GM23248 (cell line): ENCODE results near the gene PROK1.
"Not testable (repeated sequence)": the region's sequence is repeated elsewhere in the genome, so short reads cannot be mapped to it uniquely, and the experiment has no call there.

Source experiments
- EZH2 ChIP-seq: fragments of 200-600 bp; sonication (generic); IDR thresholded peaks from 2 replicates; pipeline ENCODE4 v1.6.1; 2018; ENCODE audit warnings: antibody characterized with exemption, mild to moderate bottlenecking; ENCODE audit not compliant: insufficient read depth, poor library complexity, severe bottlenecking
- EZH2phosphoT487 ChIP-seq: fragments of 200-600 bp; sonication (generic); IDR thresholded peaks from 2 replicates; pipeline ENCODE4 v1.6.1; 2018; ENCODE audit warnings: antibody characterized with exemption, moderate library complexity, mild to moderate bottlenecking, low read depth; ENCODE audit not compliant: insufficient read depth

DNA sequence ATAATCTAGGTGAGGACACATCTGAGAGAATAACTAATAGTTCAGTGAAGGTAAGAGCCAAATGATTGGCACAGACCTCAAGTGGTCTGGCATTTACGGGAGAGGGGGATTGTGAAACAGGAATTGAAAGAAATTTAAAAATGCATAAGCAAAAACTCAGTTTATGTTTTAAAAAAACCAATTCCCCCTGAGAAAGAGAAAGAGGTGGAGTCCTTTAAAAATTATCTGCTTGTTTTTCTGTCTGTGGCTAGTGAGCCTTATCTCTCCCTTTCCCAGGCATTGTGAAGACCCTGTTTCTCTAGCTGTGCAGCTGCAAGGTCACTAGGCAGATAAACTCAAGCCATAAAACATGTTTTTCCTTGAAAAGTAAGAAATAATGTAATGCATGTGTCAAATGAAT lies 37.9 kb upstream of the PROK1 start:
- TF ChIP-seq EZH2, EZH2phosphoT487: not testable (repeated sequence)
